Right lobe of liver (tissue), 6 donors: Measurements from ENCODE around the gene CALCOCO2. TPM values are rescaled to one million over a fixed set of nuclear protein-coding genes. Genes with fewer than 3 reads are reported as not detected.

Source experiments
- ATAC-seq, 4 donors: fragments of 200-7000 bp; cut with Tn5 transposase; one replicate each; pipeline ENCODE4 v1.9.1; 2020; ENCODE audit warnings: mild to moderate bottlenecking in 4 of 4, moderate library complexity in 4 of 4
- DNase-seq, 3 donors: peaks; one replicate each; pipeline ENCODE4 v3.0.0-alpha.2; 2020
- H3K27ac ChIP-seq, 3 donors: fragments of 200-600 bp; one replicate each; pipeline ENCODE4 v1.8.0; 2022
- H3K27me3 ChIP-seq, 2 donors: fragments of 200-600 bp; one replicate each; pipeline ENCODE4 v1.8.0; 2022
- H3K36me3 ChIP-seq, 4 donors: fragments of 200-600 bp; sonication (generic) in 1 of 4; one replicate each; pipeline versions ENCODE4 v1.5.1 to v1.8.0; 2017 to 2022; ENCODE audit warnings: control low read depth in 1 of 4
- H3K4me1 ChIP-seq, 4 donors: fragments of 200-600 bp; sonication (generic) in 1 of 4; one replicate each; pipeline versions ENCODE4 v1.5.1 to v1.8.0; 2017 to 2022; ENCODE audit warnings: control low read depth in 1 of 4
- H3K4me3 ChIP-seq, 3 donors: fragments of 200-600 bp; one replicate each; pipeline ENCODE4 v1.8.0; 2022
- H3K9me3 ChIP-seq, 4 donors: fragments of 200-600 bp; sonication (generic) in 1 of 4; one replicate each; pipeline versions ENCODE4 v1.5.1 to v1.8.0; 2017 to 2022; ENCODE audit warnings: control low read depth in 1 of 4
- CTCF ChIP-seq, 4 donors: fragments of 200-600 bp in 3 of 4; fragments of 450-650 bp in 1 of 4; IDR thresholded peaks; one replicate each; pipeline versions ENCODE4 v1.5.1 to v1.8.0; 2016 to 2022; ENCODE audit warnings: antibody characterized with exemption in 4 of 4, mild to moderate bottlenecking in 2 of 4
- POLR2A ChIP-seq: fragments of 450-650 bp; IDR thresholded peaks from one replicate; pipeline ENCODE4 v1.6.1; 2017; ENCODE audit warnings: antibody characterized with exemption, mild to moderate bottlenecking
- WGBS: methylation state at CpG from one replicate; pipeline ENCODE4 v1.1.6; 2018; ENCODE audit warnings: low coverage, low lambda C conversion rate; ENCODE audit not compliant: insufficient coverage; ENCODE audit errors: missing lambda C conversion rate; 5-methylcytosine and 5-hydroxymethylcytosine counted together
- intact Hi-C, 2 donors: fragments of 100-400 bp; cut with DNase I; formaldehyde crosslinking; loops; one replicate each; pipeline versions ENCODE4 v1.11.2 to v1.14.1; 2022
- total RNA-seq, 6 experiments: library from RNA; depleted of rRNA in 2 of 6; stranded (reverse); fragments of >200 nt in 2 of 6; fragmentation: NEBNext Ultra II Directional in 3 of 6; extraction: Animal tissue kit (Norgen Biotek cat#: 25700) in 3 of 6; gene quantifications; one replicate each; pipeline versions ENCODE4 v1.1.0 to v1.2.4, GENCODE V29; 2016 to 2023
- donor health status: DM: no; HTN: yes; CAD: no.
- donor health status: DM: no; HTN: no; CAD: no.
- donor health status: DM: no; HTN: no; CAD: no.
- donor health status: DM: no; HTN: yes; CAD: no.
- donor health status: DM: no; HTN: yes; CAD: no.

CALCOCO2 gene
- total RNA-seq, 6 experiments from 2014 or later = 58.0 to 93.3 (median 72.1) TPM

GRCh38 chr17:48856122-48856821, 25.4 kb downstream of the CALCOCO2 start:
- Histone ChIP-seq H3K9me3 (no peaks in the 10 kb centered on the region), H3K4me1 (no peaks in the 10 kb centered on the region), H3K4me3 (no peak overlapping the region), H3K36me3 (peaks cover 0 to 90% (median 39%) of the 10 kb centered on the region in 4 donors), H3K27me3 (no peaks in the 10 kb centered on the region), H3K27ac (no peak overlapping the region)
- TF ChIP-seq POLR2A (no peak), CTCF (IDR thresholded peaks at IDR 0.05) (no peak)
- DNase-seq = no peak
- ATAC-seq = no peak
- intact Hi-C loops = no loop called here
- 44% methylated on average over 3 of the region's 3 CpGs for WGBS

- Histone ChIP-seq H3K27me3 (no peaks in the 10 kb centered on the region), H3K9me3 (no peaks in the 10 kb centered on the region), H3K4me1 (no peaks in the 10 kb centered on the region), H3K27ac (no peak overlapping the region), H3K36me3 (peaks cover 0 to 90% (median 31%) of the 10 kb centered on the region in 4 donors), H3K4me3 (no peak overlapping the region)
- TF ChIP-seq CTCF (IDR thresholded peaks at IDR 0.05) = no peak
- no peak for TF ChIP-seq POLR2A
- DNase-seq (no peak), ATAC-seq (no peak)
- intact Hi-C loops = no loop called here
- WGBS = 100% methylated on average over 3 of the region's 3 CpGs
Measured at GRCh38 chr17:48860034-48860433, 29.2 kb downstream of the CALCOCO2 start.

- Histone ChIP-seq H3K27me3 (no peaks in the 10 kb centered on the region), H3K27ac (no peak overlapping the region), H3K4me1 (no peaks in the 10 kb centered on the region), H3K36me3 (peaks cover 0 to 87% (median 31%) of the 10 kb centered on the region in 4 donors), H3K4me3 (no peak overlapping the region), H3K9me3 (no peaks in the 10 kb centered on the region)
- 89% methylated on average over 3 of the region's 4 CpGs for WGBS
- DNase-seq (no peak), ATAC-seq (no peak)
- TF ChIP-seq CTCF (IDR thresholded peaks at IDR 0.05) (no peak), POLR2A (no peak)
- intact Hi-C loops = no loop called here
Measured at GRCh38 chr17:48860456-48860855, 29.6 kb downstream of the CALCOCO2 start.

- Histone ChIP-seq H3K27ac (no peak overlapping the region), H3K9me3 (no peaks in the 10 kb centered on the region), H3K4me3 (no peak overlapping the region), H3K27me3 (no peaks in the 10 kb centered on the region), H3K4me1 (peaks cover 0 to 26% (median 12%) of the 10 kb centered on the region in 4 donors), H3K36me3 (peaks cover 0 to 18% (median 3%) of the 10 kb centered on the region in 4 donors)
- DNase-seq (no peak), ATAC-seq (no peak)
- 66% methylated on average over 3 of the region's 3 CpGs for WGBS
- intact Hi-C loops = no loop called here
- TF ChIP-seq CTCF (IDR thresholded peaks at IDR 0.05) = no peak
- TF ChIP-seq POLR2A = no peak
Measured at GRCh38 chr17:48868916-48869500, 38.2 kb downstream of the CALCOCO2 start.
